ENCODE data around the gene NEDD9.

NEDD9 gene

DNA sequence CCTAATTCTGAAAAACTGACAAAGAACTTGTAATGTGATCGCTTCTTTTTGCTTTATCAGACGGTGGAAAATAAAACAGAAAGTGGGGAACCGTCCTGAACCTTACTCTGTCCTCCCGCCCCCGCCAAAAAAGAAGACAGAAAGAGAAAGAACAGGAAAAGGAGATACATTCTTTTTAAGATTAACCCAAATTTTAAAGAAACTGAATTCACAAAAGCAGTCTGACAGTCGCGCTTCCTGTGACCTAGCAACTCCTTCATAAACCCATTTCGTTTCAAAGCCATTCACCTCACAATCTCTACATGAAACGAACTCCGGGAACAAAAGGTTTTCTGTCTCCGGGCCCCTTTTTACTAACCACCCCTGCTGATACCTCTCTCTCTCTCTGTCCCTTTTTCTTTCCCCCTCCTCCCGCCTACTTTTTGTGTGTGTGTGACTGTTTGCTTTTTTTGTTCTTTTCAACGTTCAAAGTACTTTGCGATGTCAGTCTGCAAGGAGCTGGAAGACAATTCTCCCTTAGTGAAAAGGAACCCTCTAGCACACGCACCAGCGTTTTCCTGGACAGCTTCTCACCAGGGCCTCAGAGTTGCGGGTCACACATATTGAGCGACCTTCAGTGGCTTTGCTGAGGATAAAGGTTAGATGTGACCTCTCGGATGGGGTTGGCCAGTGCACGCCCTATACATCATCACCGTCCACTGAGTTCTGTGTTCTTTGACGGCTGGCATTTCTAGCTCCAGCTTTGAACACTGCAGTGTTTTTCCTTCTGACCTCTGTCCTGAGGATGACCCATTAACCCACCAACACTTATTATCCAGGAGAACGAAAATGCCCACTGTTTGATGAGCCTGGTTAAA lies 530 bp upstream of the NEDD9 start:
- DNase-seq = no peak

DNA sequence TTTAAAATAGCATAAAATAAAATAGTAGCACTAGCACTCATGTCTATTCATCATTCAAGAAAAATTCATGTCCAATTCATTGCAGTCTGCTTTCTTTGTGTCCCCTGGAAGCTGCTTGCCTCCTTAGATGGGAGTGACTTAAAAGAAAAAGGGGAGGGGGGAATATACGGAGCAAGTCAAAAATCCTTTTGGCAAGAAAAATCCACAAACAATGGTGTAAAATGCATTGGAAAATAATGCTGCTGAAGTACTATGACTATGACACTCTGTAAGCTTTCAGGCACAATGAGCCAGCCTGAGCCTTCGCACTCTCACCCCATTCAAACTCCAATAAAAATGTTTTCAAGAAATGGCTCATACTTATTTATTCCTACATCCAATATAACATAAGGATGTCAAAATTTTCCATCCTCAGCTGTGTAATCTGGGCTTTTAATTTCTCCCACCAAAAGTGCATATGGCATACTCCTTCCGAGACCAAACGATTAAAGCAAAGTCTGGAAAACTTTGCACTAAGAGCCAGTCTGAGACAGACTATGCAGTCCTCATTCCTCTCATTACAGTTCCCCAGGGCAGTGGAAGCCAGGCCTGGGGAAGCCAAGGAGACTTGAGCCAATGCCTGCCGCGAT lies 790 bp downstream of the NEDD9 start:
- no peak for DNase-seq

DNA sequence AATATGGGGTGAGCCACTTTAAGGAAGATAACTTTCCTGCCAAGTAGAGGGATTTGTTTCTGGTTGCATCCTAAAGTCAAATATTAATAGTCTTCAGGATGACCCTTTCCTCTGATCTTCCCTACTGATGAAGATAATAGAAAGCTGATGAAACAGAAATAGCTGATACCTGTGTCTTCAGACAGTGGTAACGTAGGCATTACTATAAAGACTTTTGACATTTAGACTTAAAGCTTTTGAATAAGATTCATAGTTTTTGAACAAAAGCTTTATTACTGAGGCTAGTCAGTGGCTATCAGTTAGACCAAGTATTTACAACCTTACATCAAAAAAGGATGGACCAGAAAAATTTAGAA lies 1.4 kb downstream of the NEDD9 start:
- DNase-seq = no peak

DNA sequence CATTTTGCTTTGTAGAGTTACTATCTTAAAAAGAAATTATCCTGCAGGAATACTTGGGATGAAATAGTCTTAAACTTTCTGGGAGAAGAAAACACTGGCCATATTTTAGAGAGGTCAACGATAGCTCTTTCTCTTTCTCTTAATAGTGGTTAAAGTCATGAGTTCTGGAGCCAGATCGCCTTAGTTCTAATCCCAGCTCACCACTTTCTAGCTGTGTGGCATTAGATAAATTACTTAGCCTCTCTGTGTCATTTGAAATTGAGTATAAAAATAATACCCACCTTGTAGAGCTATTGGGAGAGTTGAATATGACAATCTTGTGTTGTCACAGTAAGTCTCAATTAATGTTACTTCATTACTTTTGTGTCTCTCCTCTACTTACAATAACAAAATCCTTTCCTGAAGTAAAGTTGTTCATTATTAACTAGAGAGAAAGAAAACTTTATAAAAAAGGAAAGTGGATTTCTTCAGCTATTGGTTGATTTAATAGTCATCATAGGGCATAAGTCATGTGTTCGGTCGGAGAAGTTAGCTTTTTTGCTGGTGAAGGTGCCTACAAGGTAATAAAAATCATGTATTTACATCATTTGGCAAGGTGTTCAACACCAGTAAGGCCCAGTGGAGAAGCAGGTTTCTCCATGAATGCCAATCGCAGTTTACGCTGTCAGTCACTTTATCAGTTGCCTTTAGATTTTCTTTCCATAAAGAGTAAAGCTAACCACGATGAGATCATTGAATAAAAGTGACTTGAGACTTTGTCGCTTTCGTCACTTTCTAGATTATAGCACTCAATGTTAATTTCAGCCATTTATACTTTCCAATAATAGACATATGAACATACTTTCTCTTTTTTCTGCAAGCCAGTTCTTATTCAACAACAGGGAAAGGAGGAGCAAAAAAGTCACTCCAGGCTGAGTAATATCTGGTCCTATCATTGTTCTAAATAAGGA lies 2.0 kb downstream of the NEDD9 start:
- DNase-seq = no peak

DNA sequence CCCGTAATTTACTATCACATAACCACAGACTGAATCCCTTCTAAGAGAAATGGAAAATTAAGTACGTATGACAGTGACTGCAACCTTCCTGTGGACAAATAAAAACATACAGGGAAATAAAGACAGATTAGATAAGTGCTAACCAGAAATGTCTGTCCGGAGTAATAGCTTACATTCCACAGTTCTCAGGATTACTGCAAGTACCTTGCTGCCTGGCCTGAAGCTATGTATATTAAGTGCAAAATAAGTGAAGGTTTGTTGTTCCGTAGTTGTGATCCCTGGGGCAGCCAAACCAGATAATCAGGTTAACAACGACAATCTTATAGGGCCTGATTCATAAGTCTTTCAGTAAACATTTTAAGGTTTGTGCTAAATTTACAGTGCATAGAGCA lies 2.8 kb downstream of the NEDD9 start:
- DNase-seq = no peak

DNA sequence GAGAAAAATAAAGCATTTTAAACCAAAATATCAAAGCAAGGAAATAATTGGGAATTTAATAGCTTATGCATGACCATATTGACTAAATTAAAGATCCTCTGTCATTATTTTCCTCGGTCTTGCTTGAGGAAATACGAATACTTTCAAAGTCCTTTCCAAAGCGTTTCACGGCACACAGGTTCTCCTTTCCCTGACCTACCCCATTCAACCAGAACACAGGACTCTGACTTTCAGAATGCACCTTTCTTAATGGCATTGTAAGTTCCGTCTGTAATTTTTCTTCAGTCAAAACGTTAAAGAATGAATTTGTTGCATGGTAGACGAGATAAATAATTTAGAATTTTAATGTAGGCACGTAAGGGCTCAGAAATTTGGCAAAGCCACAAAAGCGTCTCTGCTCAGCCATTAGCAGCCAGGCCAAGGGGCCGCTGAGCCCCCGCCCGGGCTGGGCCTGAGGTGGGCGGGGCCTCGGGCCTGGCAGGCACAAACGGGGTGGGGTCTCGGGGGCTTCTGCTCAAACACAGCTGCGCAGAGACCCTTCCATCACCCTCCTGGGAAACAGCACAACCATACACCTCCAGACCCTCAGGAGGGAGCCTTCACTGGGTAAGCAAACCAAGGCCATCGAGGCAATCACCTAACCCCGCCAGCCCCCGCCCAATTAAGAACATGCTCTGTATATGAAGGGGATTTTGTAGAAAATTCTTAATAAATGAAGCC lies 3.4 kb downstream of the NEDD9 start:
- no peak for DNase-seq

DNA sequence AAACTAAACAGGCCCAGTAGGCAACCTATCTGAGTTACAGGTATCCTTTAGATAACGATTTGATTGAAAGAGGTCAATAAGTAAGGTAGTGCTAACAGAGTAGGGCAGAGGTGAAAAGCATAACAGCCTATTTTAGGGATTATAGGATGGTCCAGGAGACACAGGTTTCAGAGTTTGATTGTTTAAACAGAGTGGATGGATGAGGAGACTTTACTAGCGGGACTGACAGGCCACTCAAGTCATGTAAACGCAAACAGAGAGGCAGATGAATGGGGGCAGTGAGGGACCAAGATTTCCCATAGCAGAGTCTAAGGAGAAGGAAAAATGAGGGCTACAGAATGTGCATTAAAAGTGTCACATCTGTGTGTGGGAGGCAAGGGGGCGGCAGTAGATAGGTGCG lies 4.8 kb downstream of the NEDD9 start:
- no peak for DNase-seq

DNA sequence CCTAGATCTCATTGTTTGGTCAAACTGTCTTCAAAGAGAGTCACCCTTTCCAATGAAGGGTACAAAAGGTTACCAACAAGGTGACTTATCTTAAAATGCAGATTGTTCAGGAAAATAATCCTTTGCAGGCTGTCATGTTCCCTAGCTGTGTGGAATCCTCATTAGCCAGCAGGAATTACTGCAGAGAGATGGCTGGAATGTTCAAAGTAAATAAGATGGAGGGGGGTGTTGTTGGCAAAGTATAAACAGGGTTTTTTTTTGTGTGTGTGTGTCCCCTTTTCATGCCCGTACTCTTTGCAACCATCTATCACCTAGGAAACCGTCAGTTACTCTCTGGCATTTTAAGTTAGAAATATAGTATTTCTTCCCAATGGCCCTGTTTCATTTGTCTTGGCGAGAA lies 6.5 kb downstream of the NEDD9 start:
- DNase-seq = no peak

DNA sequence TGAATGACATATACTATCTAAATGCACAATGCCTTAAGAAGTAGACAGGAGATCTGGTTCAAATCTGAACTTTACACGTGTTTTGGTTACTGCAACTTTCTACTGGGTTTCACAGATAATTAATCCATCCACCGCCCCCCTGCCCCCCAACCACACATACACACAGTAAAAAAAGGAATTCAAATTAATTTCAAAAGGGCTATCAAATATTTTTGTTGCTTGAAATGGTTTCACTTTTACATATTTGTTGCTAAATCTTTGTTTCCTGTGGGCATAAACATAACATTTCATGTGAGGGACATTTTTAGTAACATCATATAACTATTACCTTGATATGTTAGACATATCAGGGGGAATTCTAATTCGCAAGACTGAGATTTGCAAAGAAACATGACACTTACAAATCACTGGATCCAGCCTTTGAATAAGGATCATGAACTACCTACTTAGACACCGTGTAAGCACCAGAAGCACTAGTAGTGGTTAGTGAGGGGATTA lies 7.5 kb downstream of the NEDD9 start:
- no peak for DNase-seq

DNA sequence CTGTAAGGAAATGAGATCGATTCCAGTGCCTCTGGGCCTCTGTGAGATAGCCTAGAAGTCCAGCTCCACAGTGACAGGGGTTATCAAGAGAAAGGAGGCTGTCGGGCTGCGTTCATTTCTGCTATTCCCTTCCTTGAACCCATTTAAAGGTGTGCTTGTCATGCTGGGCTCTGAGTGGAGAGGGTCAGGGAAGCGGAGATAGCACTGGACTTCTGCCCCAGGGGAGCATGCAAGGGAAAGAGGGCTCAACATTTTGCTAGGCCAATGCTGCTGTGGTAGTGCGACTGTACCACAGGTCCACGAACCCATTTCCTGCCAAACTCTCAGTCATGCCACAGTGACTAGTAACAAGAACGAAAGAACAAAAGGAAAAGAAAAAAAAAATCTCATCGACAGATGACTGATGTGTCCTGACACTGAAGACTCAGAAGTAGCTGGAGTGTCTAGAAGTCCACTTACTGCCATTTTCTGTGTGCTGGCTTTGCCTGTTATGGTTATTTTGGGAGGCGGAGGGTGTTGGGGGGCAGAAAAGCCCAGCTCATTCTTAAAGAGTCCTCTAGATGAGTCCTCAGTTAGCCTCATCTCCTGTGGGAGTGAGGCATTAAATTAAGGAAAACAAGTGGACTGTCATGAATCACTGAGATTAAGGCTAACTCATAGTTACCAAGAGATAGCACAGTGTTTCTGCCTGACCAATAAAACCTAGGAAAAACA lies 8.1 kb downstream of the NEDD9 start:
- DNase-seq = peak; percentile 31

DNA sequence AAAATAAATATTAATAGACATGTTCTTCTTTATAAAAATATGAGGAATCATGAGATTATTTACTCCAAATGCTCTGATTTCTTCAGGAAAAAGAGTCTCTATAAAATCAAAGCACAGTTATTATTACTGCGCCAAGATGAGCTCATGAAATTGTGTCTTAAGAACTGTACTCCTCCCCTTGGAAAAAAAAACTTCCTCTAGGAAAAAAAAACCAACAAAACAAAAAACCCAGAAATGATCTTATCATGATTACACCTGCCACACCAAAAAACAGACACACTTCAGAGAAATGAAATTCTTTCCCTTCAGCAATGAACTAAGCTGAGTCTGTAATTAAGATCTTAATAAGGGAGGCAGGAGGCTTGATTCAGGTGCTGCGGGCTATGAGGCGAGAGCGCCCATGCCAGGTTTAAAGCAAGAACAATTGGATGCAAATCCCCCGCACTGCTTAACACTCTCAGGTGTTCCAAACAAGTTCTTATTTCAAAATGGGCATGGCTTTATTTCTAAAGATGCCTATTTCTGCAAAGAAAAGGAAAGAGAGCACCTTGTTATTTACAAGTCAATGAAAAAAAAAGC lies 9.1 kb downstream of the NEDD9 start:
- no peak for DNase-seq

DNA sequence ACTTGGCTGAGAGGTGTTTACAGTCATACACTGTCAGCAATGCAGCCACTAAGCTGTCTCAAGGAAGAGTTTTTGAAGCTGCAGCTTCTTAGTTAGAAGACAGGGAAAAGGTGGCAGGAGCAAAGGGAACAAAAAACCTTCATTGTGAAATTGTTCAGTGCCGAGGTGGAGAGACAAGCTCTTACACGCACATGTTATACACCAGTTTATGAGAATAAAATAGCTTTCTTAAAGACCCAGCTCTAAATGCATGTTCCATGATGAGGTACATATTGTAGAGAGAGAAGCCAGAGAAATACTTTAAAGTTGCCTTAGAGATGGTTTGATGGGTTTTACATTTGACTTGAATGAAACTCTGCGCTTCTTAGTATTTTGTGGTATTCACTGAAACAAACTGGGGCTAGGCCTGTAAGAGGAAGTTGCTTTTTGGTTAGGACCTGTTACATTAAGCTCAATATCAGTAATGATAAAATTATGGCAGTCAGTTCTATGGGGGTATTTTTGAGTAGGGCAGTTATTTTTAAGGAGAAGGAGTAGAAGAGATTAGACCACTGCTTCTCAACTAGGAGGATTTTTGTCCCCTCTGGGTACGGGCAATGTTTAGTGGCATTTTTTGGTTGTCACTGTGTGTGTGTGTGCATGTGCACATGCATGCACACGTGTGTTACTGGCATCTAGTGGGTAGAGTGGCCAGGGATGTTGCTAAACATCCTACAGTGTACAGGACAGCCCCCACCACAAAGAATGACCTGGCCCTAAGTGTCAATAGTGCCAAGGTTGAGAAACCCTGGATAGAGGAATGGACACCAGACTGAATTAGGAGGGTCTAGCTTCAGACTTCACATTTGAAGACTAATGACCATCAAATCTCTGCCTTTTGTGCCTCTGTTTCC lies 9.8 kb downstream of the NEDD9 start:
- DNase-seq = no peak

DNA sequence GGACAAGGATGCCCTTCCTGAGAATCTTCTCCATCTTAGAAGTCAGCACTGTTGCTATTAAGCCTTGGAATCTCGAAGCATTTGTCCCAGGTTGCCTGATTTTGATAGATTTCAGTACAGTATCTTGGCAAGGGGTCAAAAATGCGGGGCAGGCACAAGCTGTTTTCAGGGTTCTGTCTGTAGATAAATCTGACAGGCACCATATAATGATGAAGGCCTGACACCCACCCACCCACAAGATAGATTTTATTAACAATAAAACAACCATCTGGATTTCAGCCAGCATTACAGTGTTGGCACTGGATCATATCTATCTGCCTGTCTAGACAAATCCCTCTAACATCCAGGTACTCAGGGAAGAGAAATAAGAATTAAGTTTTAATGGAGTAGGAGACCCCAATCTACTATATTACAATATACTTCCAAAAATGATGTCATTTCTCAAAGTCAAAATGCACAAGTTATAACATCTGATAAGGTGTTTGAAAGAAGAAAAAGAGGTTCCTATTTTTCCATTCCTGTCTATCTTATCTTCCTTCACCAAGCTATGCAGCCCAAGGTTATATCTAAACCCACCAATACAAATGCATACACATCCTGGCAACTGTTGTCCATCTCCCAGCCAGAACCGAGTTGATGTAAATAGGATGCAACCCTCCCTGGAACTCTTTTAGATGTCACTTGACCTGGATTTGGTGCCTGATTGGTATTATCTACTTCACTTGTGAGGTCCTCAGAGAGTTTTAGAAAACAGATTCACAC lies 10.7 kb downstream of the NEDD9 start:
- DNase-seq = no peak

DNA sequence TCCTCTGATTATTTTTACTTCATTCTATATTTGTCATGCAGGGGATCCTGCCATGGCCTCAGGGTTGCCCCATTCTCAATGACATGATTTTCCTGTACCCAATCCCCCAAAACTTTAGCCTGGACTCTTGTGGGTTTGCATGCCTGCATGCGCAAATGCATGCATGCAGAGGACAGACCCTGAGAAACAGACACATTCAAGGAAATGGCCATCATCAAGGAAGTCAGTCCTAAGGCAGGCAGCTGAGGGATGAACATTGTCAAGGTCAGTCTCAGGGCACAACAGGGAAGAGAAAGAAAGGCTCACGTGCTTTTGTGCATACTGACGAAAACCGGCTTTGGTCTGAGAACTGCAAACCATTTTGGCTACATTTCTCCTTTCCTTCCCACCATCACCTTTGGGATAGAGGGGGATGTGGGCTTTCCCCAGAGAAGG lies 13.1 kb downstream of the NEDD9 start:
- DNase-seq = no peak

DNA sequence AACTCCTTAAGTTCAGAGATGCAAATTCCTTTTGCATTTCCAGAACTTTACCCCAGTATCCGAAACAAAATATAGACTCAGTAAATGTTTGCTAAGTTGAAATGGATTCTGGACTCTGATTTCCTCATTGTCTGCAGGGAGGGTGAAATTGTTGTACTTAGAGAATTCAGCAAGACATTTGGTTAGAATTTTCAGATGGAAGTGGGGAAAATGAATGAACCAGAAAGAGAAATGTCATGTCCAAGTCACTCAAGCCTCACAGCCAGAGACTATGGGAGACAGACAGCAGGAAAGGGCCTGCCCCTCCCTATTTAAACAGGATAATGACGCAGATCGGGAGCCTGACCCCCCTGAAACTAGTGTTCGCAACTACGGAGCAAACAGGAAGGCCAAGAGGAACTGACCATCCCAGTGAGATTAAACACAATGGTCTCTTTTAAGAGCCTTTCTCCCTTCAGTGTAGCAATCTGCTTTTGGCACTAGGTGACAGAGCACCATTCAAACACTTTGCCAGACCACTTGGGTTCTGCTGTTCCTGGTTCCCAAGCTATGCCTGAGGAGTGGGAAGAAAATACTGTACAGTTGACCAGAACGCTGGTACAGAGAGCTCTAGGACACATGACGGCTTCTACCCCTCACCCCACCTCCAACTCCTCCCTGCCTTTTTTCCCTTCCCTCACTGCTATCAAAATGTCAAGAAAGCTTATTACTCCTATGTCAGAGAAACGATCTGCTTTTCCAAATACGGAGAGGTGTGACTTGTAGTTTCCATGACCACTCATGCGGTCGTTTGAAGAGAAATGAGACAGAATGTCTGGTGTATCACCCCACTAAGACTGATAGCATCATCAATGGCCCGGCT lies 13.7 kb downstream of the NEDD9 start:
- peak; percentile 43 for DNase-seq

DNA sequence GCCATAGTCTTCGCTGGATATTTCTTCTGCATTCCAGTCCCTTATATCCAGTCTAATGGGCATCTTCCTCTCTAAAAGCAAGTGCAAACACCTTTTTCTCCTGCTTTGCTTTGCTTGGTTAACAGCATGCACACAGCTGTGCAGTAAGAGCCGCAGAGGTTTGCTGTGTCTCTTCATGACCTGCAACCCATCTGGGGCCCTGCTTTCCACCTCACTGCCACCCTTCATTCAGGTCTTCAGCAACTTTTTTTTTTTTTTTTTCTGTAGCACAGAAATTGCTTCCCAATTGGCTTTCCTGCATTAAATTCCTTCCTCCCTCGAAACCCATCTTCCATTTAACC lies 14.4 kb downstream of the NEDD9 start:
- no peak for DNase-seq

DNA sequence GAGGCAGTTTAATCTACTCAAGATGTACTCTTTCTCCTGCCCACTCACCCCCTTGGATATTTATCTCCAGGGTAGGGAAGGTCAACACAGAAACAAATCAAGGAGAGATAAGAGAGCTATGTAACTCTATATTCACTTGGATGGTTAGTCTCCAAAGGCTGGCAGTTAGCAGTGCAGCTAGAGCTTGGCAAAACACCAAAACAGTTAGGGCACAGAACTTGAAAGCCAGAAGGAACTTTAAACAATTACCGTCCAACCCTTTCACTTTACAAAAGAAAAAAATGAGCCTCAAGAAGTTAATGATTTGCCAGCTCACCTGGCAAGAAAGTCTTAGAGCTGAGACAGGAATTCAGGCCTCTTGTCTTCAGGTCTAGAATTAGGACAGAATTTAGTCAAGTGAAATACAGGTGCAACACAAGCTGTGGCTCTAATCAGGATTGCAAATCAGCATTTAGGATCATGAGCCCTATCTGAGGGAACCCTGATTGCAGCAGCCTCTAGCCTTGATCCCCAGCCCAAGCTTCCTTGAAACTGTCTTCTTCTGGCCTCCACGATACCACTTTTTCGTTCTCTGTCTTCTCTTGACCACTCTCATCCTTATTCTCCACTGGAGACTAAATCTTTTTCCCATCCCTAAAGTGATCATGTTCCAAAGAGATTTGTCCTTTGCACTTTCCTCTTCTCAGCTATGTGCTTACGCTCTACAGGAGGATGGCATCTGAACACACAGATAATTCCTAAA lies 14.9 kb downstream of the NEDD9 start:
- no peak for DNase-seq

DNA sequence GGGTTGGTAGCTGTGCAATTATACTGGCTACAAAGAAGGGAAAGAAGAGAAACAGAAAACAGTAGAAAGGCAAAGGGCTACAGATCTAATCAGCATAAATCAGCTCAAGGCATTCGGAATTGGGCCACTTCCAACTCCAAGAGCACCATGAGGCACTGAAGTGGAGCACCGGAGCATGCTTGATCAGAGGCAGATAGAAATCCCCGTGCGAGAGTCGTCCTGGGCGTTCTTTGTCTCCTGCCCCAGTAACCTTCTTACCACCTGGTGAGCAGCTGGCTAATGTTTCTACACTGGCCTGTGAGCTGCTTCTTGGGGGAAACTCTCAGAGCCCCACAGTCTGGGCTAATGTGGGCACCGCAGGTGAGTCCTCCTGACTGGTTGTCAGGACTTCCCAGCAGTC lies 16.7 kb downstream of the NEDD9 start:
- DNase-seq = no peak
